HepG2 (cell line): ENCODE measurements around the gene KRTCAP2. TPM values are rescaled to one million over a fixed set of nuclear protein-coding genes. Genes with fewer than 3 reads are reported as not detected.

Experiments
- DMAP1 ChIP-seq: IDR thresholded peaks from 2 replicates; pipeline ENCODE4 v1.6.1; 2016
- HDAC1 ChIP-seq: sonication (generic); formaldehyde crosslinking; IDR thresholded peaks from 2 replicates; pipeline ENCODE4 v1.5.1; 2020; ENCODE audit warnings: mild to moderate bottlenecking, missing genetic modification reagents
- NCOA5 ChIP-seq: sonication (generic); formaldehyde crosslinking; IDR thresholded peaks from 2 replicates; pipeline ENCODE4 v1.4.0; 2020; ENCODE audit warnings: missing genetic modification reagents
- NFIC ChIP-seq: IDR thresholded peaks from 2 replicates; pipeline ENCODE4 v1.6.1; 2012; ENCODE audit warnings: mild to moderate bottlenecking, low read length, inconsistent platforms
- NFRKB ChIP-seq: fragments of 450-650 bp; IDR thresholded peaks from 2 replicates; pipeline ENCODE4 v1.6.1; 2017
- SRSF4 ChIP-seq: fragments of 200-400 bp; formaldehyde crosslinking; IDR thresholded peaks from one replicate; pipeline ENCODE4 v1.6.1; 2018; ENCODE audit warnings: mild to moderate bottlenecking, low read depth, low read length, moderate library complexity; ENCODE audit not compliant: poor library complexity, severe bottlenecking
- UBTF ChIP-seq: sonication (generic); formaldehyde crosslinking; IDR thresholded peaks from 2 replicates; pipeline ENCODE4 v1.4.0; 2020; ENCODE audit warnings: mild to moderate bottlenecking, missing genetic modification reagents
- ZFP36 ChIP-seq: fragments of 150-350 bp; IDR thresholded peaks from 2 replicates; pipeline ENCODE4 v1.6.1; 2018; ENCODE audit warnings: borderline replicate concordance, low read length, low read depth; ENCODE audit not compliant: partially characterized antibody
- ZFP36L1 ChIP-seq: sonication (generic); formaldehyde crosslinking; IDR thresholded peaks from 2 replicates; pipeline ENCODE4 v1.8.0; 2022; ENCODE audit warnings: mild to moderate bottlenecking, missing genetic modification reagents, moderate library complexity
- ZNF180 ChIP-seq: sonication (generic); formaldehyde crosslinking; IDR thresholded peaks from 2 replicates; pipeline ENCODE4 v1.4.0; 2020; ENCODE audit warnings: low read depth, missing genetic modification reagents, borderline replicate concordance
- ZNF674 ChIP-seq: sonication (generic); formaldehyde crosslinking; IDR thresholded peaks from 2 replicates; pipeline ENCODE4 v1.5.0; 2020; ENCODE audit warnings: low read depth, mild to moderate bottlenecking, missing genetic modification reagents
- ZNF773 ChIP-seq: sonication (generic); formaldehyde crosslinking; IDR thresholded peaks from 2 replicates; pipeline ENCODE4 v1.4.0; 2020; ENCODE audit warnings: missing genetic modification reagents, borderline replicate concordance
- ZSCAN9 ChIP-seq: IDR thresholded peaks from 2 replicates; pipeline ENCODE4 v1.6.1; 2016; ENCODE audit warnings: borderline replicate concordance
- polyA plus RNA-seq, 8 experiments: library from polyadenylated mRNA; depleted of rRNA in 3 of 8; stranded (reverse) in 7 of 8; unstranded in 1 of 8; fragments of >200 nt; fragmentation: Illumina TruSeq in 4 of 8; extraction: Trizol in 4 of 8; gene quantifications; 2 replicates each; pipeline versions ENCODE4 v1.2.1 to v1.2.3, GENCODE V29; 2011 to 2016; ENCODE audit warnings: low read depth in 4 of 8, missing spikeins in 1 of 8, mixed read lengths in 1 of 8; ENCODE audit not compliant: insufficient read depth in 1 of 8
- total RNA-seq, 5 experiments: library from RNA; depleted of rRNA; stranded (reverse); fragments of >200 nt; fragmentation: Illumina TruSeq; extraction: Trizol; gene quantifications; 2 replicates each; pipeline ENCODE4 v1.2.3, GENCODE V29; 2016; ENCODE audit warnings: low read depth in 1 of 5
- TF ChIP-seq, protein P1 (sequence below): sonication (generic); formaldehyde crosslinking; IDR thresholded peaks from 2 replicates; pipeline ENCODE4 v1.4.0; 2020; ENCODE audit warnings: missing genetic modification reagents
- TF ChIP-seq, protein P2 (sequence below): sonication (generic); formaldehyde crosslinking; IDR thresholded peaks from 2 replicates; pipeline ENCODE4 v1.5.0; 2020; ENCODE audit warnings: mild to moderate bottlenecking, missing genetic modification reagents
- TF ChIP-seq, protein P3 (sequence below): sonication (generic); formaldehyde crosslinking; IDR thresholded peaks from 2 replicates; pipeline ENCODE4 v1.9.0; 2021; ENCODE audit warnings: missing genetic modification reagents, mild to moderate bottlenecking, borderline replicate concordance

Gene KRTCAP2
- total and polyA plus RNA-seq, 2 of the 13 experiments (the other 11 are each of a cell fraction or from before 2014, with no cell fraction given), result 77.3 to 79.4 TPM

GRCh38 chr1:155176544-155177071 lies 3.5 kb upstream of the KRTCAP2 start (continued):
- TF ChIP-seq ZFP36, result no peak
- TF ChIP-seq SRSF4, result no peak
- no peak for TF ChIP-seq ZNF674 (CRISPR knock-in tag)
- TF ChIP-seq, protein P1, sequence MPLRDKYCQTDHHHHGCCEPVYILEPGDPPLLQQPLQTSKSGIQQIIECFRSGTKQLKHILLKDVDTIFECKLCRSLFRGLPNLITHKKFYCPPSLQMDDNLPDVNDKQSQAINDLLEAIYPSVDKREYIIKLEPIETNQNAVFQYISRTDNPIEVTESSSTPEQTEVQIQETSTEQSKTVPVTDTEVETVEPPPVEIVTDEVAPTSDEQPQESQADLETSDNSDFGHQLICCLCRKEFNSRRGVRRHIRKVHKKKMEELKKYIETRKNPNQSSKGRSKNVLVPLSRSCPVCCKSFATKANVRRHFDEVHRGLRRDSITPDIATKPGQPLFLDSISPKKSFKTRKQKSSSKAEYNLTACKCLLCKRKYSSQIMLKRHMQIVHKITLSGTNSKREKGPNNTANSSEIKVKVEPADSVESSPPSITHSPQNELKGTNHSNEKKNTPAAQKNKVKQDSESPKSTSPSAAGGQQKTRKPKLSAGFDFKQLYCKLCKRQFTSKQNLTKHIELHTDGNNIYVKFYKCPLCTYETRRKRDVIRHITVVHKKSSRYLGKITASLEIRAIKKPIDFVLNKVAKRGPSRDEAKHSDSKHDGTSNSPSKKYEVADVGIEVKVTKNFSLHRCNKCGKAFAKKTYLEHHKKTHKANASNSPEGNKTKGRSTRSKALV (CRISPR knock-in tag), result no peak
- TF ChIP-seq DMAP1, result no peak
- TF ChIP-seq NFRKB, result no peak
- TF ChIP-seq, protein P2, sequence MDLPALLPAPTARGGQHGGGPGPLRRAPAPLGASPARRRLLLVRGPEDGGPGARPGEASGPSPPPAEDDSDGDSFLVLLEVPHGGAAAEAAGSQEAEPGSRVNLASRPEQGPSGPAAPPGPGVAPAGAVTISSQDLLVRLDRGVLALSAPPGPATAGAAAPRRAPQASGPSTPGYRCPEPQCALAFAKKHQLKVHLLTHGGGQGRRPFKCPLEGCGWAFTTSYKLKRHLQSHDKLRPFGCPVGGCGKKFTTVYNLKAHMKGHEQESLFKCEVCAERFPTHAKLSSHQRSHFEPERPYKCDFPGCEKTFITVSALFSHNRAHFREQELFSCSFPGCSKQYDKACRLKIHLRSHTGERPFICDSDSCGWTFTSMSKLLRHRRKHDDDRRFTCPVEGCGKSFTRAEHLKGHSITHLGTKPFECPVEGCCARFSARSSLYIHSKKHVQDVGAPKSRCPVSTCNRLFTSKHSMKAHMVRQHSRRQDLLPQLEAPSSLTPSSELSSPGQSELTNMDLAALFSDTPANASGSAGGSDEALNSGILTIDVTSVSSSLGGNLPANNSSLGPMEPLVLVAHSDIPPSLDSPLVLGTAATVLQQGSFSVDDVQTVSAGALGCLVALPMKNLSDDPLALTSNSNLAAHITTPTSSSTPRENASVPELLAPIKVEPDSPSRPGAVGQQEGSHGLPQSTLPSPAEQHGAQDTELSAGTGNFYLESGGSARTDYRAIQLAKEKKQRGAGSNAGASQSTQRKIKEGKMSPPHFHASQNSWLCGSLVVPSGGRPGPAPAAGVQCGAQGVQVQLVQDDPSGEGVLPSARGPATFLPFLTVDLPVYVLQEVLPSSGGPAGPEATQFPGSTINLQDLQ (CRISPR knock-in tag), result no peak
- TF ChIP-seq, protein P3, sequence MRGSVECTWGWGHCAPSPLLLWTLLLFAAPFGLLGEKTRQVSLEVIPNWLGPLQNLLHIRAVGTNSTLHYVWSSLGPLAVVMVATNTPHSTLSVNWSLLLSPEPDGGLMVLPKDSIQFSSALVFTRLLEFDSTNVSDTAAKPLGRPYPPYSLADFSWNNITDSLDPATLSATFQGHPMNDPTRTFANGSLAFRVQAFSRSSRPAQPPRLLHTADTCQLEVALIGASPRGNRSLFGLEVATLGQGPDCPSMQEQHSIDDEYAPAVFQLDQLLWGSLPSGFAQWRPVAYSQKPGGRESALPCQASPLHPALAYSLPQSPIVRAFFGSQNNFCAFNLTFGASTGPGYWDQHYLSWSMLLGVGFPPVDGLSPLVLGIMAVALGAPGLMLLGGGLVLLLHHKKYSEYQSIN, result no peak
- TF ChIP-seq NFIC, result no peak
- TF ChIP-seq NCOA5 (CRISPR knock-in tag), result no peak
- TF ChIP-seq ZNF180, result no peak
- no peak for TF ChIP-seq HDAC1 (CRISPR knock-in tag)
- TF ChIP-seq ZSCAN9 (CRISPR knock-in tag), result no peak
- TF ChIP-seq ZFP36L1, result no peak
- no peak for TF ChIP-seq UBTF (CRISPR knock-in tag)
- TF ChIP-seq ZNF773 (CRISPR knock-in tag), result no peak
